IPS-18c (cell line): ENCODE data around the gene BCDIN3D.

Experiments used
- H3K4me3 ChIP-seq: 2 replicates; pipeline ENCODE4 v1.7.0; 2013; ENCODE audit warnings: low read depth, mild to moderate bottlenecking, low read length, moderate library complexity; ENCODE audit not compliant: insufficient read depth
- H3K9me3 ChIP-seq: one replicate; pipeline ENCODE4 v1.6.1; 2013; ENCODE audit warnings: mild to moderate bottlenecking, low read length, moderate library complexity; ENCODE audit not compliant: control insufficient read depth, insufficient read depth

The BCDIN3D gene

DNA sequence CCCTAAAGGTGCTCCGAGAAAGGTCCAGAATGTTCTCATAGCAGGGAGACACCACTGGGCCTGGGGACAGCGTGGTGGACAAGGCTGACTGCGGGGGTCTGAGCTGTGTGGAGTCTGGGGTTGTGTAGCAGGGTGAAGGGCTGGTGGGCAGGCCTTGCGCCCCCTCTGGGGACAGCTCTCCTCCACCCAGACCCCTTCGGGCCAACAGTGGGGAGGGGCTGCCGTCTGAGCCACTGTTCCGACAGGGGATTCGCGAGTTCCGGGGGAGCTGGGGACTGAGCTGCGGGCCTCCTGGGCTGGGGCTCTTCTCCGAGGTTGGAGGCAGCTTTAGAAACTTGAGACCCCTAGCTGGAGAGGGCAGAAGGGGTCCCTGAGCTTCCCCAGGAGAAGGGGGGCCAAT lies 46.8 kb downstream of the BCDIN3D start:
- Histone ChIP-seq H3K4me3 (no peak overlapping the region), H3K9me3 (no peaks in the 10 kb centered on the region)

GRCh38 chr12:49795654-49796105 lies 47.2 kb downstream of the BCDIN3D start:
- no peak overlapping the region for H3K4me3 ChIP-seq
- no peaks in the 10 kb centered on the region for H3K9me3 ChIP-seq

DNA sequence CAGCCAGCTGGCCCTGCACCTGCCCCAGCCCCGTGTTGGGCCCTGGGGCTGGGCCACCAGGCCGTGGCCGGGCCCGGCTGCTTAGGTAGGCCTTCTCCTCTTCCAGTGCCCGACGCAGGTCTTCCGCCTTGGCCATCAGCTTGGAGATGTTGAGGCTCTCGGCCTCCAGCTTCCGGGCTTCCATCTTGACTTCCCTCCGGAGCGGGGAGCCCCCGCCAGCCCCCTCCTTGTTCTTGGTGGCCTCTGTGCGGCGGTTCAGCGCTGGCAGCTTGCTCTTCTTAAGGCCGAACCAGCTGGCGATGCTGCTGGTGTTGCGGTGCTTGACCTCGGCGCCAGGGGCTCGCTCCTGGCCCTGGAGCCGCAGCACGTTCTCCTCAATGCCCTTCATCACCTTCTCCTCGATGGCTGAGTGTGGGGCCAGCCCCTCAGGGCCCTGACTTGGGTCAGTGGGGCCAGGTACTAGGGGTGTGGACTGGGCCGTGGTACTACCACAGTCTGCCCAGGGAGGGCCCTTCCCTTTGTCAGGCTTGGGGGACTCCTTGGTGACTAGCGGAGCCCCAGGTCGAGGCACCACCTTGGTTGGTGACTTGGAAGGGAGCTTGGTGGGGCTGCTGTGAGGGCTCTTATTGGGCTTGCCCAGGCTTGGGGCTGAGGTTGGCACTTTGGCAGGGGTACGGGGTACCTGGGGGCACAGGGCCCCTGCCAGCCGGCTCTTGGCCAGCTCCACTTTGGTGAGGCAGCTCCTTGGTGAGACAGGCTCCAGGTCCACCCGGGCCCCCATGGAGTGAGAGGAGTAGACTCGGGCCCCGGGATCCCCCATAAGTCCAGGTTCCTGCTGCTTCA lies 47.9 kb downstream of the BCDIN3D start:
- Histone ChIP-seq H3K4me3 (no peak overlapping the region), H3K9me3 (no peaks in the 10 kb centered on the region)

- H3K4me3 ChIP-seq, result no peak overlapping the region
- no peaks in the 10 kb centered on the region for H3K9me3 ChIP-seq
Observed at GRCh38 chr12:49794021-49794420, 48.9 kb downstream of the BCDIN3D start.

- H3K4me3 ChIP-seq, result no peak overlapping the region
- H3K9me3 ChIP-seq, result no peaks in the 10 kb centered on the region
Observed at GRCh38 chr12:49793620-49794019, 49.3 kb downstream of the BCDIN3D start.

GRCh38 chr12:49792976-49793580 lies 49.8 kb downstream of the BCDIN3D start:
- no peaks in the 10 kb centered on the region for H3K9me3 ChIP-seq
- H3K4me3 ChIP-seq, result no peak overlapping the region

DNA sequence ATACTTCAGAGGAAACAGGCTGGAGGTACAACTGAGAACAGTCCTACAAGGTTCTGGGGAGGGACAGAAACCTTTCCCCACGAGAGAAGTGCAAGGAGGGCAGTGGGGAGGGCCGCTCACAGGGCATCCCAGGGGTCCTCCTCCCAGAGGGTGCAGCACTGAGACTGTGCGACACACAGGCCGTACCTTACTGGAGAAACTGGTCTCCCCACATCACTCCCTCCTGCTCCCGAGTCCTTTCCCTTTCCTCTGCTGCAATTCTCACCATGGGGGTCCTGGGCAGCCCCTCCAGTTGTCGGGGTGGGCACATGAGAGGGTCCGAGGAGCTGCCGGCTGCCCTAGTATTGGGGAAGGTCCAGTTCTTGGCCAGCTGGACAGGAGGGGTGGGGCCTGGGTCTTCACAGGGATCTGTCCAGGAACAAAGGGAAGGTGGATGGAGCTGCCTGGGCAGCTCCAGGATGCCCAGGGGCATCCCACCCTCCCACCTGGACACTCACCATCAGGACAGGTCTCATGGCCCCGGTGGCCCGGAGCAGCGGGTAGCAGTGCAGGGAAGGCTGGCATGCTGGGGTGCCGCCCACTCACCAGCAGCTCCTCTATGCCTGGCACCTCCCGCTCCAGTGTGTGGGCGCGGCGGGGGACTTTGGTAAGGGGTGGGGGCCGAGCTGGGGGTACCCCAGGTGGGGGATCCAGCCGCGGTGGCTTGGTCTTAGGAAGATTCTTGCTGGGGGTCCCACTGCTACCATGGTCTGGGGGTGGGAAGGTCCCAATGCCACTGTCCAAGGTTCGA lies 50.5 kb downstream of the BCDIN3D start:
- Histone ChIP-seq H3K9me3 (no peaks in the 10 kb centered on the region), H3K4me3 (no peak overlapping the region)

DNA sequence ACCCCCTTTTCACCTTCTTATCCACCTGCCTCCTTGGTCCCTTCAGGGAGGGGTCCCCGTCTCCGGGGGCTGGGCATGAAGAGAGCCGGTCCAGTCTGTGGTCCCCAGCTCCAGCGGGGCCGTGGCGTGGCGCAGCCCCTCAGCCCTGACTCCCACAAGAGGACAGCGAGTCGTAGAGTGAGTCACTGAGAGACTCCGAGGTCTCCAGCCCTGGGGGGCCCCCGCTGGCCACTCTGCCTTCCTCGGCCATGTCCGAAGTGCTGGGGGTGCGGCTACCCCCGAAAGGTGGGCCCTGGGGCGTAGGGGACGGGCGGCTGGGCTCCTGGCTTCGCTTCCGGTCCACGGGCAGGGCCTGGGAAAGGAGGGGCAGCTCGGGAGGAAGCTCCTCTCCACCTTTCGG lies 51.2 kb downstream of the BCDIN3D start:
- no peak overlapping the region for H3K4me3 ChIP-seq
- no peaks in the 10 kb centered on the region for H3K9me3 ChIP-seq

- Histone ChIP-seq H3K9me3 (no peaks in the 10 kb centered on the region), H3K4me3 (no peak overlapping the region)
Observed at GRCh38 chr12:49790741-49791555, 52.0 kb downstream of the BCDIN3D start.

GRCh38 chr12:49789992-49790391 lies 52.9 kb downstream of the BCDIN3D start:
- H3K9me3 ChIP-seq, result no peaks in the 10 kb centered on the region
- H3K4me3 ChIP-seq, result no peak overlapping the region

DNA sequence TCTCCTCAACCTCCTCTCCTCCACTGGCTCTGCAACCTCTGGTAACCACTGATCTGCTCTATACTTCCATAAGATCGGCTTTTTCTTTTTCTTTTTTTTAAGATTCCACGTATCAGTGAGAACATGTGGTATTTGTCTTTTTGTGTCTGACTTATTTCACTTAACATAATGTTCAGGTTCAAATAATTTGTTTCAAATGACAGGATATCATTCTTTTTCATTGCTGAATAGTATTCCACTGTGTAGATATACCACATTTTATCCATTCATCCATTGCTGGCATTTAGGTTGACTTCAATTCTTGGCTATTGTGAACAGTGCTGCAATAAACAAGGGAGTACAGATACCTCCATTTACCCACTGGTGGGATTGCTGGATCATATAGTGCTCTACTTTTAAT lies 55.2 kb downstream of the BCDIN3D start:
- Histone ChIP-seq H3K9me3 (no peaks in the 10 kb centered on the region), H3K4me3 (no peak overlapping the region)
